OCI-LY3 (cell line): ENCODE data around the gene LNPEP.

Source experiments
- H2AFZ ChIP-seq: fragments of 200-600, 300-600 bp; shearing (Covaris generic); 2 replicates; pipeline ENCODE4 v1.6.0; 2014; ENCODE audit warnings: antibody characterized with exemption, low read depth, low read length
- H3K27ac ChIP-seq: fragments of 200-600, 300-600 bp; sonication (generic); 2 replicates; pipeline ENCODE4 v1.5.1; 2014; ENCODE audit warnings: mild to moderate bottlenecking, low read length, moderate library complexity, mixed read lengths
- H3K27me3 ChIP-seq: fragments of 200-600, 300-600 bp; sonication (generic); 2 replicates; pipeline ENCODE4 v1.6.1; 2014; ENCODE audit warnings: low read depth, low read length, mixed read lengths
- H3K36me3 ChIP-seq: fragments of 200-600, 300-600 bp; sonication (generic); replicated peaks from 2 replicates; pipeline ENCODE3; 2014; ENCODE audit warnings: low read depth, low read length, mixed read lengths
- H3K4me1 ChIP-seq: fragments of 300-600, 200-600 bp; sonication (generic); 2 replicates; pipeline ENCODE4 v1.6.1; 2014; ENCODE audit warnings: low read length, mixed read lengths
- H3K4me2 ChIP-seq: fragments of 200-600, 300-600 bp; sonication (generic); 2 replicates; pipeline ENCODE4 v1.6.1; 2014; ENCODE audit warnings: low read length, mixed read lengths
- H3K4me3 ChIP-seq: fragments of 300-600, 200-600 bp; sonication (generic); 2 replicates; pipeline ENCODE4 v1.5.1; 2014; ENCODE audit warnings: antibody characterized with exemption, mild to moderate bottlenecking, low read length, moderate library complexity
- H3K79me2 ChIP-seq: fragments of 300-600, 200-600 bp; shearing (Covaris generic); 2 replicates; pipeline ENCODE4 v1.6.1; 2014; ENCODE audit warnings: mild to moderate bottlenecking, low read length, mixed read lengths
- H3K9ac ChIP-seq: fragments of 300-600, 200-600 bp; shearing (Covaris generic); 2 replicates; pipeline ENCODE4 v1.6.0; 2014; ENCODE audit warnings: mild to moderate bottlenecking, low read length, moderate library complexity
- H3K9me3 ChIP-seq: fragments of 200-600, 300-600 bp; shearing (Covaris generic); 2 replicates; pipeline ENCODE4 v1.6.1; 2014; ENCODE audit warnings: low read length, mixed read lengths; ENCODE audit not compliant: insufficient read depth
- H4K20me1 ChIP-seq: fragments of 200-600, 300-600 bp; sonication (generic); 2 replicates; pipeline ENCODE4 v1.6.1; 2016; ENCODE audit warnings: low read length, mixed read lengths; ENCODE audit not compliant: insufficient read depth
- EZH2phosphoT487 ChIP-seq: fragments of 200-600 bp; shearing (Covaris generic); IDR thresholded peaks from 2 replicates; pipeline ENCODE4 v1.6.1; 2018; ENCODE audit warnings: antibody characterized with exemption, mixed run types, low read depth
- TF ChIP-seq, protein P1 (sequence below): fragments of 200-600, 300-600 bp; sonication (generic); IDR thresholded peaks from 2 replicates; pipeline ENCODE4 v1.5.1; 2014; ENCODE audit warnings: antibody characterized with exemption, low read length, low read depth

The LNPEP gene

DNA sequence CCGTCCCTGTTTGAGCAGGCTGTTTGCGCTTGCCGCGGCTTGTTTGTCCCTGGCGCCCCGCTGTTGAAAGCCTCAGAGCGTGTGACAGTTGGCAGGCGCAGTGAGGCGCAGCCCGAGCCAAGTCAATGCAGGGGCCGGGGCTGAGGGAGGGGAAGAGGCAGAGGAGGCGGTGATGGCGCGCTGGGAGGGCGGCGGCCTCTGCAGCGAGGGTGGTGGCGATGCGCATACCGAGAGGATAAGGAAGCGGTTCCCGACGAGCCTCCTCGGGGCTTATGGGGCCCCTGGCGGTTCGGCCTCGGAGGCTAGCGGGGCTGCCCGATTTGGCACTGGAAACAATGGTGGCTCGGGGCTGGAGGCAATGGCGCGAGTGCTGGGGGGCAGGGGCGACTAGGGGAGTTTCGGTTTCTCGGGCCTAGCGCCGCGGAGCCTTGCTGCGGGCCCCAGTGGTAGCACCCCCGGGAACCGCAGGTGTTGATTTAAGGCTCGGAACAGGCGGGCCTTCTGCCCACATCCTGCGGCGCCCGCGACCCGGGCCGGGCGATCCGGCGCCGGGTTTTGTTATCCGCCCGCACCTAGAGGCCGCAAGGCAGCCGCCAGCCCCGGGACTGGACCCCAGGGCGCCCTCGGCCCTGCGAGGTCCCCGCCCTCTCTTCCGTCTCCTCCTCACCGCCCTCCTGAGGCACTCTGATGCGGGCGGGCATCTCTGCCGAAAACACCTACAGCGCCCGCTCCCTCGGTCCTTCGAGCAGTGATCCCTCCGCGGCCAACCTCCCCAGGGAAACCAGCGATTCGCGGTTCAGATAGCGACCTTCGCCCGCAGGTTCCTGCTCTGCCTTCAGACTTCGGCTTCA, 947 bp upstream of the LNPEP start:
- TF ChIP-seq, protein P1, sequence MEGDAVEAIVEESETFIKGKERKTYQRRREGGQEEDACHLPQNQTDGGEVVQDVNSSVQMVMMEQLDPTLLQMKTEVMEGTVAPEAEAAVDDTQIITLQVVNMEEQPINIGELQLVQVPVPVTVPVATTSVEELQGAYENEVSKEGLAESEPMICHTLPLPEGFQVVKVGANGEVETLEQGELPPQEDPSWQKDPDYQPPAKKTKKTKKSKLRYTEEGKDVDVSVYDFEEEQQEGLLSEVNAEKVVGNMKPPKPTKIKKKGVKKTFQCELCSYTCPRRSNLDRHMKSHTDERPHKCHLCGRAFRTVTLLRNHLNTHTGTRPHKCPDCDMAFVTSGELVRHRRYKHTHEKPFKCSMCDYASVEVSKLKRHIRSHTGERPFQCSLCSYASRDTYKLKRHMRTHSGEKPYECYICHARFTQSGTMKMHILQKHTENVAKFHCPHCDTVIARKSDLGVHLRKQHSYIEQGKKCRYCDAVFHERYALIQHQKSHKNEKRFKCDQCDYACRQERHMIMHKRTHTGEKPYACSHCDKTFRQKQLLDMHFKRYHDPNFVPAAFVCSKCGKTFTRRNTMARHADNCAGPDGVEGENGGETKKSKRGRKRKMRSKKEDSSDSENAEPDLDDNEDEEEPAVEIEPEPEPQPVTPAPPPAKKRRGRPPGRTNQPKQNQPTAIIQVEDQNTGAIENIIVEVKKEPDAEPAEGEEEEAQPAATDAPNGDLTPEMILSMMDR, result no peak
- TF ChIP-seq EZH2phosphoT487, result no peak
- Histone ChIP-seq H3K4me1 (peaks cover 54% of the 10 kb centered on the region), H3K4me3 (peak overlapping the region; percentile 98), H3K9me3 (peaks cover 2% of the 10 kb centered on the region; the same call in 1 of the 2 replicates), H3K36me3 (peaks cover 4% of the 10 kb centered on the region), H3K27ac (peak overlapping the region; percentile 98), H2AFZ (peak overlapping the region; percentile 67), H3K4me2 (peak overlapping the region; percentile 94), H4K20me1 (peaks cover 24% of the 10 kb centered on the region), H3K27me3 (no peaks in the 10 kb centered on the region), H3K9ac (peak overlapping the region; percentile 99), H3K79me2 (peaks cover 60% of the 10 kb centered on the region)

DNA sequence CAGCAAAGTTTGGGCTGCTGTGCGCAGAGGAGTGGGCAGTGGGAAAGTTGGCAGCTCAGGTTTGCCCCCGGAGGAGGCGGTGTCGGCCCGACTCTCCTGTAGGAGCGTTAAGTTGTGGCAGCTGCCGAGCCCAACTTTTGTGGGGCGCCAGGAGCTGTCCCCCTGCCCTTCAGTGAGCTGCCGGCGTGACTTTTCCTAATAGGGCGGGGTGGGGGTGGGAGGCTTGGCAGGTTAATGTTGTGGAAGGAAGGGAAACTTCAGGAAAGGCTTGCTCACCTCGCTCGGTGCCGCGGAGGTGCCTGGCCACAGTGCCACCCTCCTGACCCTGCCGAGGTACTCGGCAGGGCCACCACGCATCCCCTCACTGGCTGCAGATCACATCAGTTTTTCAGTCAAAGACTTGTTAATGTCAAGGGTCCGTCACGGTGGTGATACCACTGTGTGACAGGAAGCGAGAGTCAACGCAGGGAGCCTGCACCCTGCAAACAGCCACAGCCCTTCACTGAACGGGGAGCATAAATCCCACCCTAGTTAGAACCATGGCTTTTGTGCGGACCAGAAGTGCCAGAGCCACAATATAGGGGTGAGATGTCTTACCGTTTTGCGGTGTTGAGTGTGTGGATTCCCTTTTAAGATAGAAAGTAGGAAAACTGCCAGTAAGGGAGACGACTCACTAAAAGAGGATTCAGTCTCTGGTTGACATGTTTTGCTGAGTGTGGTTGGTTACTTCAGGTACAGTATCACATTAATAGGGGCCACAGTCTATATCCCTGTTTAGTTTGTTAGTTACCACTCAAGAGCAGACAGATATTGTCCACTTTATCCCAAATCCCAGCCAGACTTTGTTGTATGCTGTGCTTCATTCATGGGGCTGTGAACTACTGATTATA, 796 bp downstream of the LNPEP start:
- no peaks in the 10 kb centered on the region for H3K27me3 ChIP-seq
- peak overlapping the region; percentile 98 for H3K27ac ChIP-seq
- peaks cover 76% of the 10 kb centered on the region for H3K79me2 ChIP-seq
- peak overlapping the region; percentile 93 for H3K9ac ChIP-seq
- TF ChIP-seq EZH2phosphoT487, result no peak
- TF ChIP-seq, protein P1, result no peak
- H3K4me1 ChIP-seq, result peaks cover 44% of the 10 kb centered on the region
- peaks cover 4% of the 10 kb centered on the region for H3K36me3 ChIP-seq
- H3K4me3 ChIP-seq, result peak overlapping the region; percentile 98
- H4K20me1 ChIP-seq, result peaks cover 32% of the 10 kb centered on the region
- H3K9me3 ChIP-seq, result peaks cover 2% of the 10 kb centered on the region; the same call in 1 of the 2 replicates
- no peak overlapping the region for H2AFZ ChIP-seq
- H3K4me2 ChIP-seq, result peak overlapping the region; percentile 80

DNA sequence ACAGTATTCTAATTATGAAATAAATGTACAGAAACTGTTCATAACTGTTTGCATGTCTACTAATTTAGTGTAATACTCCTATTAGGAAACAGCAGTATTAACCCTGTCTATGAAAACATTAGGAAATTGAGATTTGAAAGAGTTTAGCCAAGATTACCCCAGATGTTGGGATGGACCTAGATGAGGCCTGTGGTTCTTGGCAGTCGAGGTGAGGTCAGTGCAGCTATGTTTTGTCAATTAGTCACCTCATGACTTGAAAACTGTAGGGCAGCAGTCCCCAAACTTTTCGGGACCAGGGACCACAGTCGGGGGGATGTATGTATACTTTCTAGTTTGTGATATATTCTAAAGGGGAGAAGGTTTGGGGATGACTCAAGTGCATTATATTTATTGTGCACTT, 4.7 kb downstream of the LNPEP start:
- Histone ChIP-seq H3K79me2 (peaks cover 86% of the 10 kb centered on the region), H3K36me3 (peaks cover 4% of the 10 kb centered on the region), H3K9me3 (no peaks in the 10 kb centered on the region), H4K20me1 (peaks cover 44% of the 10 kb centered on the region), H2AFZ (no peak overlapping the region), H3K4me2 (no peak overlapping the region), H3K4me3 (no peak overlapping the region), H3K9ac (no peak overlapping the region), H3K27me3 (no peaks in the 10 kb centered on the region), H3K4me1 (peaks cover 17% of the 10 kb centered on the region), H3K27ac (no peak overlapping the region)
- no peak for TF ChIP-seq EZH2phosphoT487
- TF ChIP-seq, protein P1, result no peak

DNA sequence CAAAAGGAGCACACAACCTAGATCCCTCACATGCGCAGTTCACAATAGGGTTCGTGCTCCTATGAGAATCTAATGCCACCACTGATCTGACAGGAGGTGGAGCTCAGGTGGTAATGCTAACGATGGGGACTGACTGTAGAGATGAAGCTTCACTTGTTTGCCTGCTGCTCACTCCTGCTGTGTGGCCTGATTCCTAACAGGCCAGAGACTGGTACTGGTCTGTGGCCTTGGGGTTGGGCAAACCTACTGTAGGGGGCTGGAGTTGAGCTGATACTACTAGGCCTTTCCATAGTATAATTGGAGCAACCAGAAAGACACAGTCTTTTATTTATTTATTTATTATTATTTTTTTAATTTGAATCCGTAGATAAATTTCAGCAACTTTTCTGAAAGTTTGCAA, 5.3 kb downstream of the LNPEP start:
- no peak overlapping the region for H3K9ac ChIP-seq
- H3K4me3 ChIP-seq, result no peak overlapping the region
- H3K27ac ChIP-seq, result no peak overlapping the region
- H3K4me1 ChIP-seq, result peaks cover 17% of the 10 kb centered on the region
- H2AFZ ChIP-seq, result no peak overlapping the region
- H3K9me3 ChIP-seq, result no peaks in the 10 kb centered on the region
- TF ChIP-seq, protein P1, result no peak
- no peak for TF ChIP-seq EZH2phosphoT487
- H3K27me3 ChIP-seq, result no peaks in the 10 kb centered on the region
- H3K79me2 ChIP-seq, result peaks cover 89% of the 10 kb centered on the region
- H3K4me2 ChIP-seq, result no peak overlapping the region
- peaks cover 49% of the 10 kb centered on the region for H4K20me1 ChIP-seq
- H3K36me3 ChIP-seq, result peaks cover 4% of the 10 kb centered on the region
